HG03460 (cell line): ENCODE data around the gene SHROOM4.
A peak's percentile ranks its signal among the peaks of the same experiment; 100 is the strongest.

Source experiments
- ATAC-seq: cut with Tn5 transposase; IDR thresholded peaks from one replicate; pipeline ENCODE4 v1.9.1; 2021; ENCODE audit not compliant: unreplicated experiment

SHROOM4 gene

DNA sequence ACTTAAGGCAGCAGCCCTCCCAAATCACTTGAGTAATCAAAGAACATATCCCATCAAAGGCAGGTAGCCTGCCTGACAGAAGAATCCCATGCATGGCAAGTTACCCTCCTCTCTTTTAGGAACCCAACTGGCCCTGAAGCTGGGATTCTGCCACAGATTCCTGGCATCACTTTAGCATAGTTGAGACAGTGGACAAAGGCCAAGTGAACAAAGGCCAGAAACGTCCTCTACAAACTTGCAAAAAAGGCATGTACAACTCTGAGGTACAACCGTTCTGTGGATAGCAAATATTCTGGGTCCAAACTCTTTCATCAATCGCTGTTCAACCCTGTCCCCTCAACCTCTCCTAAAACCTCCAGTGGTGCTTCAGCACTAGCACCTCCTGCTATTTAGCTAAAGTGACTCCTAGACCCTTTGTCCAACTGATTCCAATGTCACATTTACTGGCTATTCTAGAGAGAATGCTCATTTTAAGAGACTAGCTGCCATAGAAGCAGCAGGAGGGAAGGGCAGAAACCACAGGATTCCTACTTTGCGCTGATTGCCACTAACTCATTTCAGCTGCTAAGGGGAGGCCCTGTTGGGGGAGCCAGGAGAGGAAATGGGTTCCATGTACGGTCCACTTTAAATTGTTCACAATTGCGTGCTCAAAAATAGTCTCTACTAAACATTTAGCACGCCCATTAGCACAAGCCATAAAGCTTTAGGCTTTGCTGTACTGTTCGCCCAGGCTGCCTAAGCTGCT is 105.9 kb downstream of the SHROOM4 start:
- no peak for ATAC-seq

DNA sequence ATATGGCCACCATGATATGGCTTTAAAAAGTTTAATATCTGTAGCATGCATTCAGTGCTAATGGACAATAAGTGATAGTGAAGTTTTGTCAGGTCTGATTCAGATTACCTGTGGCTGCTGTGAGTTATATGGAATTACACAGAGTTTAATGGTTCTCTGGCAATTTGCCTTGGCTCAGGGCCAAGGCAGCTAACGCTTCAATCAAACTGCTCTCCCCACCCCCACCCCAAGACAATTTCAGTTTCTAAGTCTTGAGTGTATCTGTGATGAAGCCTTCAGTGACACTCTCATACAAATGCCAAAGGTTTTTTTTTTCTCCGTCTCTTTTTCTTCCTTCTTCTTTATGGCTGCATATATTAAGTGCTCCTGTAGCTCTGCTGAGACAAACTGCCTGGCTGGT is 106.6 kb downstream of the SHROOM4 start:
- no peak for ATAC-seq

DNA sequence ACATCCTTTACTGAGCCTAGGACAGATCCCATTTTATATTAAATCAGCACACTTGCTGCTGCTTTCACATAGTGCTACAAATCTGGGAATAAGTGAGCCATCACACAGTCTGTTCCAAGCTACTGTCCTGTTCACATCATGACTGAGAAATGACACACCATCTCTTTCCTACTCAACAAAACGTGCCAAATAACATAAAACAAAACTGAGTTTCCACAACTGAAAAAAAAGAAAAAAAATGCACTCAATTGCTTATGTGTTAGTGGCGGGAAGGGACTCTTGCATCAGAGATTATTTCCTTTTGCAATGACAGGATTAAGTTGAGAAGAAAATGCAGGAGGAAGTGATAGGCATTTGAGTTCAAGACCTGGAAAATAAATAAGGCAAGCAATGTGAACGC is 109.0 kb downstream of the SHROOM4 start:
- ATAC-seq = no peak

DNA sequence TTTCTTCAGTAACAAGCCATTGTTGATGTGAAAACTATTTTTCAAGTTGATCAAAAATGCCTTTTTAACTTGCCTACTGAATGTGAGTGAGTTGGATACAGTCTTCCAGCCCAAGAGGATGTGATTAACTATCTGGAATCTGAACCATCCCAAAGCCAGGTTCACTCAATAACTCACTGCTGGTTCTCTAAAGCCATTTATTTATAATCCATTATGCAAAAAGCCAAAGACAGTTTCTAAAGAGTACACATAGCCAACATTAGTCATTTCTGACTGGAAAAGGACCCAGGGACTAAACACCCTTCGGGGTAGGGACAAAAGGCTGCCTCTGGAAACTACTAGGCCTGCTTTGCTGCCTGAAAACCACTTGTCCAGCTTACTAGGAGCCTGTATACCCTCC is 109.6 kb downstream of the SHROOM4 start:
- no peak for ATAC-seq

DNA sequence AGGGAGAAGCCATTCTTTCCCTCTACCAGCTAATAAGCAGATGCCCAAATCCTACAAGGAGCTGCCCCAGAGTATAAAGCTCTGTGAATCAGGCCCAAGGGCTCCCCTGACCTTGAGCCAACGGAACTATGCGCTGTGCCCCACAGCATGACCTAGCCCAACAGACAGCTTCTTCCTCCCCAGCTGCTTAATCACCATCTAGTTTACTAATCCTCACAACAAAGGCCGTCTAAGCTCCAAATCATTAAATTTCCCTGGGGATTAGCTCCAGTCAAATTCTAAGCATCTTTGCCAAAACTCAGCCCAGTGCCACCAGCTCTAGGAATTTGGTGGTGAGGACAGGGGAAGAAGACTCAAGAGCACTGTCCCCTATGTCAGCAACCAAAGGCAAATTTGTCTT is 113.1 kb downstream of the SHROOM4 start:
- ATAC-seq = no peak

DNA sequence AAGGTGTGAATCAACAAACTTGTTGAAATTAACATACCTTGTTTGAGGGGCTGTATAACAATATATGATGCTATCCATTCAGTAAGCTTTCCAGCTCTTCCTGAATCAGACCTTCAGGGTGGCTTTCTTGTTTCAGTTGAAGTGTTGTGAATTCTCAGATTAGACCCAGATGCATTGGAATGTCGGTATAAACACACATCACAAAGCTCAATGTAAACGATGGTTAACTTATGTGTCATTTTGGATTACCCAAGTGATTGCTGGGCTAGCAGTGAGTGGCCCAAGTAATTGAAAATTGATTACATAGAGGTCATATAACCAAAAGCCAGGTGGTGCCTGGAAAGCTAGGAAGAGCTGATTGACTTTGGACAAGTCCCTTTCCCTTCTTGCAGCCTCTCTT is 115.0 kb downstream of the SHROOM4 start:
- no peak for ATAC-seq

DNA sequence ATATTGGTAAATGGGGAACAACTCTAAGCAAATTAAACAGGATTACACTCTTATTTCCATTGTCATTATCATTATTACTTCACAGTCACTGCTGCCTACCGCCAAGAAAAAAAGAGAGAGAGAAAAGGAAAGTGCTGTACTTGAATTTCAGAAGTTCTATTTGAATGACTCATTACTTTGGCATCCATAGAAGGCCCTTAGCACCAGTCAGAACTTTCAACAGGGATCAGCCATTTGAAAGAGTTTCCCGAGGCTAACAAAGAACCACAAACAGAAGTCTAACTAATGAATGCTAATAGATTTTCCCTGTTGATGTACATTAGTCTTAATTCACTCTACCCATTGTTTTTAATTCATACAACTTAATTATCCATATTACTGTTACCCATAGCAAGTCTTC is 116.3 kb downstream of the SHROOM4 start:
- no peak for ATAC-seq

DNA sequence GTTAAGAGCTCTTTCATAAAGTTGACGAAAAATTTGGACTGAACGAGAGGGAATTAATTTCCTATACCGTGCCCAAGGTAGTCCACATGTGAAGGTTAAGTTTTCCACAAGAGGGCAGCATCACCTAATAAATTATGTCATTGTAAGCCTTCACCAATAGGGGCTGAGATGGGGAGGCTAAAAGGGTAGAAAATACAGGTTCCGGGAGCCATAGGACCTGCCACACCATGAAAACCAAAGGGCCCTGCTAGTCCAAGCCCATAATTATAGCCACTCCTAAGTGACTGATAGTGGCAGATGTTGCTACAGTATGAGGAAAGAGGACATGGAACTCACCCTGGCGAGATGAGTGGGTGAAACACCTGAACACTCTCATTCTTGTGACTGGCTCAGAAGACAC is 122.2 kb downstream of the SHROOM4 start:
- ATAC-seq = peak; percentile 75

DNA sequence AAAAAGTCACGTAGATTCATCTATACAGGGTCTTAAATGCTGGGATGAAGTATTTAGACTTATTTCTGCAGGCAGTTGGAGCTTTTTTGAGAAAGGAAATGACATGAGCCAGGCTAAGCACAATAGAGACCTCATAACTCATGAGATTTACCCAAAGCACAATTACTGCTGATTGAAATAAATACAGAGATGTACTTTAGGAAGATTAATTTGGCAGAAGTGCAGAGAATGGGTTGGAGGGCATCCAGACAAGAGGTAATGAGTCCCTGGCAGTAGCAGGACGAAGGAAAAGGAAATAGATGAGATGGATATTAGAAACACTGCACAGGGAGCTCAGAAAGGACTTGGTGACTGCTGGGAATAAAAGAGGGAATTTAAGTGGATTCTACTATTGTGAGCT is 129.1 kb downstream of the SHROOM4 start:
- ATAC-seq = no peak

DNA sequence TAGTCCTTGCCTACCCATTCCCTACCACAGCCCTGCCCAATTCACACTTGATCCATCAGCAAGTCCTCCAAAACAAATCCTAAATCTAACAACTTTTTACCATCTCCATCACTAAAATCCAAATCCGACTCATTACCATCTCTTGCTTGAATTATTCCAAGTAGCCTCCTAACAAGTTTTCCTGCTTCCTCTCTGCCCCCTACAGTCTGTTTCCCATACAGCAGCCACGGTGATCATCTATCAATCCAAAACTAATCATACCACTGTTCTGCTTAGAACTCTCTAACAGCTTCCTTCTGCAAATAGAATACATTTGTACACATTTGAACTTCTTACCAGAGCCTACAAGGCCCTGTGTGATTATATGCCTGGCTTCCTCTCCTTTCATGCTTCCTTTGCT is 133.0 kb downstream of the SHROOM4 start:
- ATAC-seq = no peak

DNA sequence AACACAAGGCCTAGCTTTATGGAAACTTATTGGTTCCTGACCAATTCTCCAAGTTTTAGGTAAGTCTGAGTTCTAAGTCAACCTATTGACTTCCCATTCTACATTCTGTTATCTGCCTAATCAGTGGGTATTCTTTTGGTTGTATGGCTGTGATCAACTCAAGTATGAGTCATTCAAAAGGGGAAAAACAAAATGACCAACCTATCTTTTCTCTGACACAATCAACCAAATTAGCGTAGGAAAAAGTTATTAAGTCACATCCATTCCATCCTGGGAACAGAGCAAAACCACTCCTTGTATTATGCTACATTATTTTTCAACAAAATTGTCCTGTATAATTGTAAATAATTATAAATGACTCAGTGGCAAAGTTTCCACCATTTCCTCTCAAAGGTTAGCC is 136.2 kb downstream of the SHROOM4 start:
- ATAC-seq = no peak

DNA sequence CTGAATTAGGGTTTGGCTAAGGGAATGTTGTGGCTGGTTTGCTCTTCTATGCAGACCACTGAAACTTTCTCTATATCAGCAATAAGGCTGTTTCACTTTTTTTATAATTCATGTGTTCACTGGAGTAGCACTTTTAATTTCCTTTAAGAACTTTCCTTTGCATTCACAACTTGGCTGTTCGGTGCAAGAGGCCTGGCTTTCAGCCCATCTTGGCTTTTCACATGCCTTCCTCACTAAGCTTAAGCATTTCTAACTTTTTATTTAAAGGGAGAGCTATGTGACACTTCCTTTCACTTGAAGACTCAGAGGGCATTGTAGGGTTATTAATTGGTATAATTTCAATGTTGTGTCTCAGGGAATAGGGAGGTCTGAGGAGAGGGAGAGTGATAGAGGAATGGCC is 142.3 kb downstream of the SHROOM4 start:
- no peak for ATAC-seq

DNA sequence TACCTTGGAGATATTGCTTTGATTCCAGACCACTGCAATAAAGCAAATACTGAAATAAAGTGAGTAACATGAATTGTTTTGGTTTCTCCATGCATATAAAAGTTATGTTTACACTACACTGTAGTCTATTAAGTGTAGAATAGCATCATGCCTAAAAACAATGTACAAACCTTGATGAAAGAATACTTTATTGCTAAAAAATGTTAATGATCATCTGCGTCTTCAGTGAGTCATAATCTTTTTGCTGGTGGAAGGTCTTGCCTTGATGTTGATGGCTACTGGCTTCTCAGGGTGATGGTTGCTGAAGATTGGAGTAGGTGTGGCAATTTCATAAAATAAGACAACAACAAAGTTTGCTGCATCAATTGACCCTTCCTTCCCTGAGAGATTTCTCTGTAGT is 145.1 kb downstream of the SHROOM4 start:
- no peak for ATAC-seq

DNA sequence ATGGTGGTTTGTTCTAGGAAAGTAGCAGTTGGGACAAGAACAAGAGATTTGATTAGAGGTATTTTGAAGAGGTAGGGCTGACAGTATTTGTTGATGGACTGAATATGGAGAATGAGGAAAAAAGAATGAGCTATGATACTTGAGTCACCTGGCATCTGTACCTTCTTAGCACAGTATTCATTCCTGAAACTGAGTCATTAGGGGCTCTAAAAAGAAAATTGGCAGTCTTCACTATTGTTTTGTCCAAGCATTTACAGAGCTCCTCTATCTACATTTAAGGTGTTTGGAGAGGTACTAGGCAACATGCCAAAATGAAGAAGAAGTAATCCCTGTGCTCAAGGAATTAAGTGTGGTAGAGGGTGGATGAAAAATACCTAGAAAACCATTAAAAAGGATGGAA is 165.8 kb downstream of the SHROOM4 start:
- ATAC-seq = no peak

DNA sequence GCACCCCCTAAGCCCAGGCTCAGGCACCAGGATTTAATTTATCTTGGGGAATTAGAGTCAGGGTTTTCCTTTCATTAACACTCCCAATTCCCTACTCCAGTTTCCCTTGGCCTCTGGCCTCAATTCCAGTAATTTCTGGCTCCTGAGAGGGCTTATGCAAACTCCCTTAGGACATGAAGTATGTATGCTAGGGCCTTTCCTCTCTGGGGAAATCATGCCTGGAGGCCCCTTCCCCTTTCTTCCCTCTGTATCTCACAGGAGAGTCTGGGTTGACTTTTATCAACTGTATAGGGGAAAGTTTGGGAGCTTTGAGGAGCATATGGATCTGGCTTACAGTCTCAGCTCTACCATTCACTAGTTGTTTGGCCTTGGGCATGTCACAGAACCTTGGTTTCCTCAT is 169.5 kb downstream of the SHROOM4 start:
- no peak for ATAC-seq

DNA sequence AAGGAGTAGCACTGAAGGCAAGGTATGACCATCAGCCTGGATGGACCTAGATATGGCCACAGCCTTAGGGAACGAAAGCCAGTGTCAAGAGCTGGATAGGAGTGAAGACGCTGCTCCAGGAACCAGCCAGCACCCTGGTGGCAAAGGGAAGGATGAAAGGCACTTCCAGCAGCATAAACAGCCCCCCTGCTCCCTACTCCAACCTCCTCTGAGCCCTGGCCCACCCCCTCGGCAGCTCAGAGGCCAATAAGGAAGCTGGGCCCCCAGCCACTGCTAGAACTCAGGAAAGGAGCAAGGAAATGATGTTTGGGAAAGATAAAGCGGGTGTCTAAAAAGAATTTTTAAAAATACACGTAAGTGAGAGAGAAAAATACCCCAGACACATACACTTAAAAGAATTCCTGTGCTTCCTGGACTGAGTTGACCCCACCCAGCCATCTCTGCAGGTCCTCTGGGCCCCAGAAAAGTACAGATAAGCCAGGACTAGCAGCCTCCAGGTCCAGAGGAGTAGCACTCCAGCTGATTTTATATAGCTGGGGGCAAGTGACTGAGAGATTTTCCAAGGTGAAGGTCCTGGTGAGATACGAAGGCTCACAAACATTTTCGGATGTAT is 170.4 kb downstream of the SHROOM4 start:
- no peak for ATAC-seq

DNA sequence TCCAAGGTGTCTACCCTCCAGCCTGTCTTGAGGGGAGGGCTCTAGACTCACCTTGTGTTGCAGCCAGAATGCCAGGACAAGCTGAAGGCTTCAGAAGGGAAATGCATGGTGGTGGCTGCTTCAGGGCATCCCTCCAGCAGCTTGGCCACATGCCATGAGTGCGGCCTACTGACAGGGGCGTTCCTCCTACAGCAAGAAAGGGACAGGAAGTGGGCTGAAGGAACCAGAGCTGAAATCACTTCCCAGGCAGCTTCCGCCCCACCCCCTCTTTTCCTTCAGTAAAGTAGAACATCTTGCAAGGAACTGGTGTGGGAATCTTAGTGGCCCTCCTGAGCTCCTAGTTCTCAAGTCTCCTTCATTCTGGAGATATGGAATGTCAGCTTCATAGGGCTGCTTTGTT is 175.9 kb downstream of the SHROOM4 start:
- no peak for ATAC-seq

DNA sequence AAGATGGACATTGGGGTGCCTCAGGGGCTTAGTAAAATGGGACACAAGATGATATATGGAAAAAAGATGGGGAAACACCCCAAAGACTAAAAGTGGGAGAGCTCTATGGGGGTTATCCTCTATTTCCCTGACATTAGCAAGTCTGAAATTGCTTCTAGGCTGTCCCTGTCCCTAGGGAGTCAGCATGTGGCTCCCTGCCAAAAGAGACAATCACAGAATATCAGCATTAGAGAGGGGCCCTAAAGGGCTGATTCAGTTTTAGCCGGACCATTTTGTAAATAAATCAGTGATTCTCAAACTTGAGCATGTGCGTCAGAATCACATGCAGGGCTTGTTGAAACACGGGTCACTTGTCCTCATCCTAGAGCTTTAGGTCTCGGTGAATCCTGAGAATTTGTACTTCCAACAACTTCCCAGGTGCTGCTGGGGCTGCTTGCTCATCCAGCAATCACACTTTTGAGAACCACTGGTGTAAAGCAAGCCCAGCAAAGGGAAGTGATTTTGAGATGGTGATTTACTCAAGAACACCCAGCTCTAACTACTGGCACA is 178.1 kb downstream of the SHROOM4 start:
- ATAC-seq = no peak

DNA sequence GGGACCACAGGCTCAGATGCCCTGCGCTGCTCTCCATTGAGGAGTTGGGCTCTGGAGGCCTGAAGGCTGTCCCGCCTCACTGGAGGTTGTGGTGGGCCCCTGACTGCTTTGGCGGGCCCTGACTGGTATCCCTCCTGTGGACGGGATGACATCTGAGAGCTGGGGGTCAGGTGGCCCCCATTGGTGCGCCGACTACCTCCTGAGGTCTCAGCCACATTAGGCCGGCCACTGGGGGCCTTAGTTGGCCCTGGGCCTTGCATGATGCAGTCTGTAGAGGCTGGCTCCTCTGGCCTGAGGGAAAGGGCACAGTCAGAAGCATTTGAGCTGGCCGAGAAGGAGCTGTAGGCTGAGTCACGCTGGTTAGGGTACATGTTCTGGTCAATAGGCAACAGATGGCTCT is 178.8 kb downstream of the SHROOM4 start:
- no peak for ATAC-seq

DNA sequence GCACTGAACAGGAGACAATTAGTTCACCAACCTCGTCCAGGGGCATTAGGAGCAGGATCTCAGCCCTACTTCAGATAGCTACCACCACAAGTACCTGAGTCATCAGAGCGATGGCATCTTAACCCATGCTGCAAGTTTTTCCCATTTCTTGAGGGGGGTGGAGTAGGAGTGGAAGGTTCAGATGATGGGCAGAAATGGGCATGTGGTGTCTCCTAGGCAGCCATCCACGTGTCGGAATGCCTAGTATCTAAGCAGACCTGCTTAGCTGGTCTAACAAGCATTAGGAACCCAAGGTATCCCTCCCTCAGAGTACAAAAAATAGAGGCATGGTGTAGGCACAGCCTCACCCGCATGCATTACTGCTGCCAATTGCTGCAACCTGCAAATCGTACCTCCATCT is 184.2 kb downstream of the SHROOM4 start:
- no peak for ATAC-seq

DNA sequence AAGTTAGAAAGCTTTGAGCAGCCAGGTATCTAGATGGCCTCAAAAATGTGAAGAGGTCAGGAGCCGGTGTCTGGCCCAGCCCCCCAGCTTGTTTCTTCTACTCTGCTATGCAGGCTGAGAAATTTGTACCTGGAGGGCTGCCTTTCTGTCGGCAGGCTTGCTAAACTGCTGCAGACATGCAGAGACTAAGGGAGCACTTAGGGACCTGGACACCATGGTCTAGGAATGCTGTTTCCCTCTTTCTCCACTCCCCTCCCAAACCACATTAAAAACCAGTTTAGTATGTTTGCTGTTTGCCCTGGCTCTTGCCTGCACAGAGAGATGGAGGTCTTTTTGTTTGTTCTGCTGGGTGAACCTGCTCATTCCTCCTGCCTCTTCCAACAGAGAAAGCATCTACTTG is 186.3 kb downstream of the SHROOM4 start:
- ATAC-seq = no peak

DNA sequence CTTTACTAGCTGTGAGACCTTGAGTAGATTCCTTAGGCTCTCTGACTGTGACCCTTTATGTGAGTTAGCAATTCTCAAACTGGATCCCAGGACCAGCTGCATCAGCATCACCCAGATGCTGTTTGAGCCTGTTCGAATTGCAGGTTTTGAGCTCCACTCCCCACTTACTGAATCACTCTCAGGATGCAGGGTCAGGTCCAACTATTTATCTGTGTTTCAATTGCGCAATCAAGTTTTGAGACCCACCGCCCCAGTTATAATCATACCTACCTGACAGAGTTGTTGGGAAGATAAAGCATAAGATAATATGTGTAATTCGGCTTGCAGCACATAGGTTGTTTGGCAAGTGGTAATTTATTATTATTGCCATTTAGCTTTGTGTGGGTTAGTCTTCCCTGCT is 187.6 kb downstream of the SHROOM4 start:
- no peak for ATAC-seq

DNA sequence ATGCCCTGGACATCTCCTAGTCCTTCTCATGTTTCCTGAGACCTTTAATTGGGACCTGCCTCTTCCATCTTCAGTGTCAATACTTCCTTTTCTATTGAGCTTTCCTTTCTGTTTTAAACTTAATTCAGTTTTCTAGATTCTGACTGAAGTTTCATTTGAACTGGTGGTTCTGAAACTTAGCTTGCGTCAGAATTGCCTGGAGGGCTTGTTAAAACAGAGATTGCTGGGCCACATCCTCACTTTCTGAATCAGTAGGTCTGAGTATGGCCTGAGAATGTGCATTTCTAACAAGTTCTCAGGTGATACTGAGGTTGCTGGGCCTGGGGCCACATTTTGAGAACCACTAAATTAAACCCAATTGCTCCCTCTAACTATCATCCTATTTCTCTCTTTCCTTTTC is 191.2 kb downstream of the SHROOM4 start:
- ATAC-seq = no peak
